B cell (primary cell): ENCODE measurements around the gene NPEPL1.

Source experiments
- CTCF ChIP-seq: fragments of 200-600 bp; IDR thresholded peaks from one replicate; pipeline ENCODE4 v1.8.0; 2022; ENCODE audit warnings: antibody characterized with exemption, mild to moderate bottlenecking
- EZH2 ChIP-seq: IDR thresholded peaks from 2 replicates; pipeline ENCODE4 v1.6.1; 2012; ENCODE audit warnings: borderline replicate concordance, low read depth, mild to moderate bottlenecking, moderate library complexity, low read length; ENCODE audit not compliant: insufficient read depth, poor library complexity, severe bottlenecking

DNA sequence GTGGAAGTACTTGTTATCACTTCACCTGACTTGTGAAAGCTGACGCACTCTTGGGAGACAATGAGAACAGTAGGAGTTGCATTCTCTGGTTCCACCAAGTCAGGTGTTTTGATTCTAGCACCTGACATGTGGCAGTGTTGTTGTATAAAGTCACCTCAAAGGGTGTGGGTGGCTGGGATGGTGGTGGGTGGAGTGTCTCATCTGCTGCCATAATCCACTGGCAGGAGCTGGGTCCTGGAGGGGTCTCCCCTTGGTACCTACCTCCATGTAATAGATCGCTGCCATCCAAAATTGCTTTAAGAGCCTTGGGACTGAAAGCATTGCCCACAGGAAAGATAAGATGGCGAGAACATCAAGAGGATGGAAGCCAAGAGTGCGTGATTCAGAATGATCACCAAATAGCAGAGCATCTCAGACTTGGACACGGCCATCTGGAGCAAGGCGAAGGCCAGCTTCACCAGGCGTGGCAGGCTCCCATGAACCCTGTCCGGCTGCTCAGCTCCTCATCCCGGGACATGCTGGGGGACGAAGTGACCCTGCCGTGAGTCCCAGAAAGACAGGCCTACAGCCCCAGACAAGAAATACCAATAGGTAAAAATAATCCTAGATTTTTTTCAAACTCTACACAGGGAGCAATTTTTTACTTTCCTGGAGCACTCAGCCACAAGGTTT is 56.6 kb downstream of the NPEPL1 start:
- no peak for TF ChIP-seq CTCF
- TF ChIP-seq EZH2: no peak
